ENCODE results near the gene NHLH2.

The NHLH2 gene

GRCh38 chr1:115796897-115797296 is 44.0 kb downstream of the NHLH2 start:
- H3K4me3 ChIP-seq (ENCODE audit: control insufficient read depth, low read depth, low read length): no peak overlapping the region
- no peak for DNase-seq (ENCODE audit: low read depth)
- TF ChIP-seq CTCF (IDR thresholded peaks at IDR 0.05; ENCODE audit: control insufficient read depth, insufficient read depth, low read depth, low read length, missing control alignments): no peak

- DNase-seq (ENCODE audit: low read depth): no peak
- TF ChIP-seq CTCF (IDR thresholded peaks at IDR 0.05; ENCODE audit: control insufficient read depth, insufficient read depth, low read depth, low read length, missing control alignments): no peak
- no peak overlapping the region for H3K4me3 ChIP-seq (ENCODE audit: control insufficient read depth, low read depth, low read length)
These were observed 44.9 kb downstream of the NHLH2 start for GRCh38 chr1:115796036-115796435.

- no peak overlapping the region for H3K4me3 ChIP-seq (ENCODE audit: control insufficient read depth, low read depth, low read length)
- TF ChIP-seq CTCF (IDR thresholded peaks at IDR 0.05; ENCODE audit: control insufficient read depth, insufficient read depth, low read depth, low read length, missing control alignments): no peak
- no peak for DNase-seq (ENCODE audit: low read depth)
These were observed 45.8 kb downstream of the NHLH2 start for GRCh38 chr1:115794976-115795639.

- DNase-seq (ENCODE audit: low read depth): no peak
- TF ChIP-seq CTCF (IDR thresholded peaks at IDR 0.05; ENCODE audit: control insufficient read depth, insufficient read depth, low read depth, low read length, missing control alignments): no peak
- H3K4me3 ChIP-seq (ENCODE audit: control insufficient read depth, low read depth, low read length): no peak overlapping the region
These were observed 47.8 kb downstream of the NHLH2 start for GRCh38 chr1:115793162-115793561.

- no peak for DNase-seq (ENCODE audit: low read depth)
- H3K4me3 ChIP-seq (ENCODE audit: control insufficient read depth, low read depth, low read length): no peak overlapping the region
- TF ChIP-seq CTCF (IDR thresholded peaks at IDR 0.05; ENCODE audit: control insufficient read depth, insufficient read depth, low read depth, low read length, missing control alignments): no peak
These were observed 49.1 kb downstream of the NHLH2 start for GRCh38 chr1:115791816-115792215.

GRCh38 chr1:115790846-115791245 is 50.1 kb downstream of the NHLH2 start:
- DNase-seq (ENCODE audit: low read depth): no peak
- H3K4me3 ChIP-seq (ENCODE audit: control insufficient read depth, low read depth, low read length): no peak overlapping the region
- TF ChIP-seq CTCF (IDR thresholded peaks at IDR 0.05; ENCODE audit: control insufficient read depth, insufficient read depth, low read depth, low read length, missing control alignments): no peak

Data from AG09309 (cell line).